WERI-Rb-1 (cell line): Measurements from ENCODE around the gene PRUNE2.
A peak's percentile ranks its signal among the peaks of the same experiment; 100 is the strongest.

Source experiments
- DNase-seq: peaks from one replicate; pipeline ENCODE4 v3.0.0-alpha.2; 2020
- H3K27ac ChIP-seq: fragments of 250-450 bp; sonication (Bioruptor Pico); 2 replicates; pipeline ENCODE4 v1.5.1; 2020; ENCODE audit warnings: mild to moderate bottlenecking, moderate library complexity
- H3K27me3 ChIP-seq: fragments of 250-450 bp; sonication (Bioruptor Pico); 2 replicates; pipeline ENCODE4 v1.5.1; 2021; ENCODE audit warnings: mild to moderate bottlenecking, low read depth, moderate library complexity; ENCODE audit not compliant: insufficient read depth, severe bottlenecking
- H3K36me3 ChIP-seq: fragments of 250-450 bp; sonication (Bioruptor Pico); 2 replicates; pipeline ENCODE4 v1.5.1; 2020; ENCODE audit warnings: mild to moderate bottlenecking, moderate library complexity
- H3K4me3 ChIP-seq: 2 replicates; pipeline ENCODE4 v1.5.1; 2011; ENCODE audit warnings: low read depth, mild to moderate bottlenecking, control low read depth, low read length
- H3K9me3 ChIP-seq: fragments of 250-450 bp; sonication (Bioruptor Pico); 2 replicates; pipeline ENCODE4 v1.5.1; 2021; ENCODE audit warnings: mild to moderate bottlenecking, moderate library complexity; ENCODE audit not compliant: severe bottlenecking
- TF ChIP-seq, protein P1 (sequence below): IDR thresholded peaks from 2 replicates; pipeline ENCODE4 v1.5.1; 2011; ENCODE audit warnings: low read depth, mild to moderate bottlenecking, control low read depth, inconsistent platforms, low read length

PRUNE2 gene

DNA sequence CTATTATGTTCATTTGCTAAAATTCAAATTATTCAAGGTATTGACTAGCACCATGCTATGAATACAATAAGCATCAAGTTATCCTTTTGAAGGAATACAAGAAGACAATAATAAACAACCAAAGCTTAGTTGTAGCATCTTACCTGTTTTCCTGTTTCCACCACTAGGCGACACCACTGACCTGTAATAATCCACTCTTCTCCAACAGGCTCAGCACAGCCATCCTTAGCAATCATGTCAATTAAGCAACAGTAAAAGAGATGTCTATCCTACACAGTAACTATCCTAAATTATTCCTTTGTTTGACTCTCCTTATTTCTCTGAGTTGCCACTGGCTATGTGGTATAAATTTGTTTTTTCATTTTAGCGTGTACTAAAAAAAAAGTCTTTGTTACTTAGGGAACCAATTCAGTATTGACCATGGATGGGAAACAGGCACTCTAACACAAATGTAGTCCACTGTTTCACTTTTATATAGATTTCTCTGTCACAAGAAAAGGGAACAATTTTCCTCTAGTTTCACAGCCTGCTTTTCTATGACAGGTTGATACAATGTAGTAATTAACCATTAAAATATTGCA lies 95.4 kb downstream of the PRUNE2 start:
- DNase-seq = peak; percentile 58
- Histone ChIP-seq H3K36me3 (no peaks in the 10 kb centered on the region), H3K27me3 (no peaks in the 10 kb centered on the region), H3K27ac (no peak overlapping the region), H3K4me3 (no peak overlapping the region), H3K9me3 (no peaks in the 10 kb centered on the region)
- TF ChIP-seq, protein P1, sequence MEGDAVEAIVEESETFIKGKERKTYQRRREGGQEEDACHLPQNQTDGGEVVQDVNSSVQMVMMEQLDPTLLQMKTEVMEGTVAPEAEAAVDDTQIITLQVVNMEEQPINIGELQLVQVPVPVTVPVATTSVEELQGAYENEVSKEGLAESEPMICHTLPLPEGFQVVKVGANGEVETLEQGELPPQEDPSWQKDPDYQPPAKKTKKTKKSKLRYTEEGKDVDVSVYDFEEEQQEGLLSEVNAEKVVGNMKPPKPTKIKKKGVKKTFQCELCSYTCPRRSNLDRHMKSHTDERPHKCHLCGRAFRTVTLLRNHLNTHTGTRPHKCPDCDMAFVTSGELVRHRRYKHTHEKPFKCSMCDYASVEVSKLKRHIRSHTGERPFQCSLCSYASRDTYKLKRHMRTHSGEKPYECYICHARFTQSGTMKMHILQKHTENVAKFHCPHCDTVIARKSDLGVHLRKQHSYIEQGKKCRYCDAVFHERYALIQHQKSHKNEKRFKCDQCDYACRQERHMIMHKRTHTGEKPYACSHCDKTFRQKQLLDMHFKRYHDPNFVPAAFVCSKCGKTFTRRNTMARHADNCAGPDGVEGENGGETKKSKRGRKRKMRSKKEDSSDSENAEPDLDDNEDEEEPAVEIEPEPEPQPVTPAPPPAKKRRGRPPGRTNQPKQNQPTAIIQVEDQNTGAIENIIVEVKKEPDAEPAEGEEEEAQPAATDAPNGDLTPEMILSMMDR = peak; percentile 83

- TF ChIP-seq, protein P1 = no peak
- Histone ChIP-seq H3K9me3 (no peaks in the 10 kb centered on the region), H3K36me3 (no peaks in the 10 kb centered on the region), H3K27ac (no peak overlapping the region), H3K27me3 (no peaks in the 10 kb centered on the region), H3K4me3 (no peak overlapping the region)
- no peak for DNase-seq
Measured at GRCh38 chr9:76808636-76809035, 97.3 kb downstream of the PRUNE2 start.

DNA sequence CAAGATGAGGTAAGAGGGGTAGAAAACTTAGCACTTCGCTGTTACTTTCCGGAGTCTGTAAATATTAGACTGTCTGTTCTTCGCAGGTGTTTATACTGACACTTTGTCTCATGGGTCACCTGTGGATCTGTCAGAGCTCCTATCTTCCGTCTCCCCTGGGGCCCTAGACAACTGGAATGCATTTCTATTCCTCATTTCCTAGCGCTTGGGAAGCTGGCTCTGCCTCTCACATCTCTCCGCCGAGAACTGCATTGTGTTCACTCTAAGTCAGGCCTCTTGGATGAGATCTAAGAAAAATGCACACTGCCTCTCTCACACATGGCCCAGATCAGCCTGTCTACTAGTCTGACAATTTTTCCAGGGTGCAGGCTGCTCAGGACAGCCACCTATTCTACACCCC lies 102.2 kb downstream of the PRUNE2 start:
- TF ChIP-seq, protein P1 = no peak
- Histone ChIP-seq H3K27me3 (no peaks in the 10 kb centered on the region), H3K27ac (no peak overlapping the region), H3K4me3 (no peak overlapping the region), H3K36me3 (no peaks in the 10 kb centered on the region), H3K9me3 (no peaks in the 10 kb centered on the region)
- no peak for DNase-seq

DNA sequence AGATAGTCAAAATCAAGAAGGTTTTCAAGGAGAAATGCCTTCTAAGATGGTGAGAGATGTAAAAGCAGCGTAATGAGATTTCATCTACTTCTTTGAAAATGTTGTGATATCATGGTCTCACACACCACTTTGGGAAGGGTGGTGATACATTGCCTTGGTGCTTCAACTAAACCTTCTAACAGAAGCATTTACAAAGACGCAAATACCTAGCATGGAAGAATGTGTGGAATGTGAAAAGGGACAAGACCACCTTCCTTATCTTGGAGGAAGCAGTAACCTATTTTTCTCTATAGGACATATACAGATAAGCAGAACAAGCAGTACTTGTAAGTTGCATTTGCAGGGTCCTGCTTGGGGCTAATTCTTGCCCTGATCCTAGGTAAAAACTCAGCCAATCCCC lies 102.8 kb downstream of the PRUNE2 start:
- Histone ChIP-seq H3K36me3 (no peaks in the 10 kb centered on the region), H3K27ac (no peak overlapping the region), H3K27me3 (no peaks in the 10 kb centered on the region), H3K9me3 (no peaks in the 10 kb centered on the region), H3K4me3 (no peak overlapping the region)
- DNase-seq = no peak
- TF ChIP-seq, protein P1 = no peak

DNA sequence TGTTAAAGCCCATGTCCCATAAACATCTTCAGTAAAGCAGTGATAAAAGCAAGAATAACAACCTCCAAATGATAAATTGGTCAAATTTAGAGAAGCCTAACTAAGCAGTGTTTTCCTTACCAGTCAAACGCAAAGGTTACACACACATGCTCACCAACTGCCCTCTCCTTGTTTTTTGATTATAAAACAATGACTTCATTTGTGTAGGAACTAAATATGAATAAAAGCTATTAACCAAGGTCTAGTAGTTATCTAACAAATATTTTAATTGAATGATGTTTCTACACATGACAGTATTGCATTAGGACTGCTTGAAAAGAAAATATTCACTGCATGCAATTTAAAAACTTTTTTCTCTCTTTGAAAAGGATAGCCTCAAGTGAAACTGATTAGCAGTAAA lies 105.0 kb downstream of the PRUNE2 start:
- DNase-seq = no peak
- Histone ChIP-seq H3K9me3 (no peaks in the 10 kb centered on the region), H3K27me3 (no peaks in the 10 kb centered on the region), H3K36me3 (no peaks in the 10 kb centered on the region), H3K27ac (no peak overlapping the region), H3K4me3 (no peak overlapping the region)
- TF ChIP-seq, protein P1 = no peak

GRCh38 chr9:76799473-76799872 lies 106.4 kb downstream of the PRUNE2 start:
- TF ChIP-seq, protein P1 = no peak
- Histone ChIP-seq H3K9me3 (no peaks in the 10 kb centered on the region), H3K27me3 (no peaks in the 10 kb centered on the region), H3K27ac (no peak overlapping the region), H3K36me3 (no peaks in the 10 kb centered on the region), H3K4me3 (no peak overlapping the region)
- DNase-seq = no peak
